Upper lobe of left lung (tissue), 6 donors: Measurements from ENCODE around the gene IFT52. TPM values are rescaled to one million over a fixed set of nuclear protein-coding genes. Genes with fewer than 3 reads are reported as not detected.
A peak's percentile ranks its signal among the peaks of the same experiment; 100 is the strongest.

Experiments
- ATAC-seq, 2 donors: fragments of 200-7000 bp; cut with Tn5 transposase; one replicate each; pipeline ENCODE4 v1.9.1; 2022; ENCODE audit warnings: mild to moderate bottlenecking in 2 of 2, moderate library complexity in 2 of 2; ENCODE audit not compliant: low FRiP score in 2 of 2
- DNase-seq, 2 donors: peaks; one replicate each; pipeline ENCODE4 v3.0.0-alpha.2; 2019 to 2020
- H3K27ac ChIP-seq, 4 donors: fragments of 200-600 bp; sonication (generic); one replicate each; pipeline ENCODE4 v1.5.1; 2016 to 2019
- H3K27me3 ChIP-seq, 4 donors: fragments of 200-600 bp; sonication (generic); one replicate each; pipeline ENCODE4 v1.5.1; 2017 to 2019
- H3K36me3 ChIP-seq, 4 donors: fragments of 200-600 bp; sonication (generic); one replicate each; pipeline ENCODE4 v1.5.1; 2016 to 2019
- H3K4me1 ChIP-seq, 4 donors: fragments of 200-600 bp; sonication (generic); one replicate each; pipeline ENCODE4 v1.5.1; 2018 to 2019
- H3K4me3 ChIP-seq, 4 donors: fragments of 200-600 bp; sonication (generic); one replicate each; pipeline ENCODE4 v1.5.1; 2017 to 2019; ENCODE audit warnings: mild to moderate bottlenecking in 2 of 4, moderate library complexity in 1 of 4
- H3K9me3 ChIP-seq, 4 donors: fragments of 200-600 bp; sonication (generic); one replicate each; pipeline ENCODE4 v1.5.1; 2018 to 2019
- CTCF ChIP-seq, 6 experiments: fragments of 450-650 bp in 4 of 6; fragments of 200-600 bp in 2 of 6; sonication (generic) in 2 of 6; IDR thresholded peaks; one replicate each; pipeline ENCODE4 v1.5.1; 2016 to 2019; ENCODE audit warnings: antibody characterized with exemption in 6 of 6
- EP300 ChIP-seq, 4 donors: sonication (generic); formaldehyde crosslinking; IDR thresholded peaks; one replicate each; pipeline ENCODE4 v1.5.1; 2017; ENCODE audit warnings: antibody characterized with exemption in 4 of 4, control low read depth in 2 of 4
- POLR2A ChIP-seq, 4 donors: fragments of 450-650 bp; IDR thresholded peaks; one replicate each; pipeline ENCODE4 v1.5.1; 2016 to 2017; ENCODE audit warnings: antibody characterized with exemption in 4 of 4, mild to moderate bottlenecking in 2 of 4
- POLR2AphosphoS5 ChIP-seq, 2 donors: sonication (generic); formaldehyde crosslinking; IDR thresholded peaks; one replicate each; pipeline ENCODE4 v1.5.1; 2017; ENCODE audit warnings: antibody characterized with exemption in 2 of 2
- WGBS, 2 donors: methylation state at CpG; one replicate each; pipeline ENCODE4 v1.1.5; 2017 to 2018; 5-methylcytosine and 5-hydroxymethylcytosine counted together
- total RNA-seq, 6 donors: library from RNA; depleted of rRNA in 4 of 6; stranded (reverse); fragments of >200 nt in 4 of 6; gene quantifications; one replicate each; pipeline versions ENCODE4 v1.1.0 to v1.2.1, GENCODE V29; 2016 to 2021
- donor health status: DM: no; HTN: no; CAD: no; lungs with moderate emphysema.
- donor health status: DM: no; HTN: yes; CAD: no; lungs with severe emphysema.

Gene IFT52
- total RNA-seq, 6 donors from 2014 or later: 16.8 to 25.2 (median 18.5) TPM

DNA sequence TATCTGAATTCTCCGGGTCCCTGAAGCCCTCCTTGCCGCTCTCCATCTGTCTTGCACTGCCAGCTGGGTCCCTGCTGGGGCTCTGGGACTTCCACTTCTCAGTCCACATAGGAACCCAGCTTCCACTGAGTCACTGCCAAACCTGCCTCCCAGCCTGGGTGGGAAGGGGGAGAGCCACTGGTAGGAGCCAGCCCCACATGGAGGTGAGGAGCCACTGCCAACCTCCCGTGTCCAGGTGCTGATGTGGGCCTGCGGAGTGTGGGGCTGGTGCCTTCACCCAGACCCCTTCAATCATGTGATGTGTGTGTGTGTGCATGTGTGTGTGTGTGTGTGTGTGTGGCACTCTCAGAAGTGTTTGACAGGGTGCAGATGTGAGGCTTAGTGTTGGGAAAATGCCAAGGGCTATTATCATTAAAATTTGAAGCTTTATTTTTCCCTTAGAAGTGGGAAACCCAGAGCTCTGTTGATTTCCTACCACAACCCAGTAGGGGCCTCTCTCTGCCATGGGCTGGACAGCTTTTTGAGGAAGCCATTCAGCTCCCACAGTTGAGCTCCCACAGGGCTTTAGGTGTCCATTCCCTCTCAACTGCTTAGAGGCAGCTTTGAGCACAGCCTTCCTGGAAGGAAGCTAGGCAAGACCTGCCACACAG, 41.2 kb upstream of the IFT52 start:
- Histone ChIP-seq H3K4me3 (no peak overlapping the region), H3K4me1 (no peaks in the 10 kb centered on the region), H3K9me3 (no peaks in the 10 kb centered on the region), H3K27ac (no peak overlapping the region), H3K36me3 (peaks cover 0 to 3% (median 0%) of the 10 kb centered on the region in 4 donors), H3K27me3 (no peaks in the 10 kb centered on the region)
- no peak for TF ChIP-seq POLR2AphosphoS5 (IDR thresholded peaks at IDR 0.05)
- TF ChIP-seq EP300 (IDR thresholded peaks at IDR 0.05): no peak
- TF ChIP-seq CTCF (IDR thresholded peaks at IDR 0.05): no peak
- TF ChIP-seq POLR2A (IDR thresholded peaks at IDR 0.05): no peak
- no peak for DNase-seq
- ATAC-seq: no peak
- WGBS, 2 donors: 91 to 100% methylated on average over 2 to 4 of the region's 4 CpGs

GRCh38 chr20:43550456-43550855, 40.3 kb upstream of the IFT52 start:
- no peaks in the 10 kb centered on the region for H3K4me1 ChIP-seq
- no peaks in the 10 kb centered on the region for H3K27me3 ChIP-seq
- H3K27ac ChIP-seq: no peak overlapping the region
- TF ChIP-seq CTCF (IDR thresholded peaks at IDR 0.05): no peak
- no peak for TF ChIP-seq POLR2A (IDR thresholded peaks at IDR 0.05)
- TF ChIP-seq EP300 (IDR thresholded peaks at IDR 0.05): no peak
- no peak for TF ChIP-seq POLR2AphosphoS5 (IDR thresholded peaks at IDR 0.05)
- WGBS, 2 donors: 81 to 86% methylated on average over 2 of the region's 2 CpGs
- no peaks in the 10 kb centered on the region for H3K36me3 ChIP-seq
- H3K4me3 ChIP-seq: no peak overlapping the region
- H3K9me3 ChIP-seq: no peaks in the 10 kb centered on the region
- ATAC-seq (no peak), DNase-seq (no peak)

GRCh38 chr20:43554369-43554768, 36.4 kb upstream of the IFT52 start:
- DNase-seq: no peak
- no peak for ATAC-seq
- TF ChIP-seq POLR2AphosphoS5 (IDR thresholded peaks at IDR 0.05) (no peak), POLR2A (IDR thresholded peaks at IDR 0.05) (no peak), EP300 (IDR thresholded peaks at IDR 0.05) (no peak), CTCF (IDR thresholded peaks at IDR 0.05) (no peak)
- Histone ChIP-seq H3K27ac (no peak overlapping the region), H3K9me3 (no peaks in the 10 kb centered on the region), H3K4me3 (no peak overlapping the region), H3K36me3 (no peaks in the 10 kb centered on the region), H3K4me1 (peaks cover 0 to 8% (median 2%) of the 10 kb centered on the region in 4 donors), H3K27me3 (no peaks in the 10 kb centered on the region)
- 68 to 82% methylated on average over 3 of the region's 3 CpGs for WGBS, 2 donors

GRCh38 chr20:43558412-43559146, 32.2 kb upstream of the IFT52 start, which contains the start of gene SGK2:
TSS of gene SGK2 (plus strand) at chr20:43559027. CDS start at chr20:43566496, 7,469 bp downstream.
- no peaks in the 10 kb centered on the region for H3K9me3 ChIP-seq
- 64 to 80% methylated on average over 12 of the region's 12 CpGs for WGBS, 2 donors
- no peak within 1 kb of the TSS for H3K4me3 ChIP-seq

More at GRCh38 chr20:43558412-43559146, 32.2 kb upstream of the IFT52 start, which contains the start of gene SGK2:
- Histone ChIP-seq H3K27ac (no peak within 1 kb of the TSS), H3K27me3 (no peaks in the 10 kb centered on the region), H3K36me3 (no peaks in the 10 kb centered on the region), H3K4me1 (peaks cover 0 to 8% (median 4%) of the 10 kb centered on the region in 4 donors)
- peak in 1 of 2 donors; percentile 33 for DNase-seq
- ATAC-seq: peak in 1 of 2 donors; percentile 54
- TF ChIP-seq POLR2A (IDR thresholded peaks at IDR 0.05) (no peak), EP300 (IDR thresholded peaks at IDR 0.05) (no peak), POLR2AphosphoS5 (IDR thresholded peaks at IDR 0.05) (no peak), CTCF (IDR thresholded peaks at IDR 0.05) (no peak)
